IMR-90 (cell line): ENCODE data around the gene HORMAD2. TPM values are rescaled to one million over a fixed set of nuclear protein-coding genes. Genes with fewer than 3 reads are reported as not detected.
A peak's percentile ranks its signal among the peaks of the same experiment; 100 is the strongest.

Source experiments
- ATAC-seq: fragments of 200-7000 bp; cut with Tn5 transposase; 2 replicates; pipeline ENCODE4 v1.9.1; 2020; ENCODE audit warnings: low read depth, mild to moderate bottlenecking, moderate library complexity
- BruUV-seq: library from RNA; stranded (reverse); fragments of 400-500 nt; replicated peaks from 2 replicates; lab custom pipeline; 2021; lab: Mats Ljungman, UMichigan
- CTCF ChIA-PET: fragments of 300-600 bp; formaldehyde crosslinking; extraction: SDS; loops from one replicate; lab custom pipeline; 2021; ENCODE audit warnings: antibody characterized with exemption; lab: Yijun Ruan, JAX
- POLR2A ChIA-PET: fragments of 300-600 bp; sonication (Branson Sonifier 250); formaldehyde crosslinking; loops from one replicate; lab custom pipeline; 2022; ENCODE audit warnings: antibody characterized with exemption; ENCODE audit not compliant: unreplicated experiment; lab: Charles Lee
- DNase-seq: peaks from one replicate; pipeline ENCODE4 v3.0.0; 2013
- H2AFZ ChIP-seq: replicated peaks from 2 replicates; pipeline ENCODE3; 2013; ENCODE audit warnings: low read length, mild to moderate bottlenecking; ENCODE audit not compliant: poor library complexity
- H2AK5ac ChIP-seq: 2 replicates; pipeline ENCODE4 v1.6.1; 2013; ENCODE audit warnings: low read depth, low read length, inconsistent platforms
- H2AK9ac ChIP-seq: replicated peaks from 2 replicates; pipeline ENCODE3; 2013; ENCODE audit warnings: mild to moderate bottlenecking, low read depth, low read length, moderate library complexity; ENCODE audit not compliant: poor library complexity
- H2BK120ac ChIP-seq: 2 replicates; pipeline ENCODE4 v1.6.1; 2013; ENCODE audit warnings: low read depth, low read length, inconsistent platforms
- H2BK15ac ChIP-seq: 3 replicates; pipeline ENCODE4 v1.6.1; 2013; ENCODE audit warnings: low read depth, low read length, inconsistent platforms
- H2BK20ac ChIP-seq: 2 replicates; pipeline ENCODE4 v1.6.1; 2013; ENCODE audit warnings: low read depth, mild to moderate bottlenecking, inconsistent platforms, low read length, moderate library complexity
- H2BK5ac ChIP-seq: 2 replicates; pipeline ENCODE4 v1.6.1; 2013; ENCODE audit warnings: mild to moderate bottlenecking, low read depth, low read length, inconsistent platforms; ENCODE audit not compliant: poor library complexity, severe bottlenecking
- H3K14ac ChIP-seq: replicated peaks from 2 replicates; pipeline ENCODE4 v1.6.1; 2013; ENCODE audit warnings: low read depth, low read length, inconsistent platforms
- H3K18ac ChIP-seq: 2 replicates; pipeline ENCODE4 v1.6.1; 2013; ENCODE audit warnings: low read depth, low read length, control low read depth
- H3K23ac ChIP-seq: 2 replicates; pipeline ENCODE4 v1.6.1; 2013; ENCODE audit warnings: low read depth, low read length, inconsistent platforms
- H3K27ac ChIP-seq: 2 replicates; pipeline ENCODE4 v1.5.1; 2013; ENCODE audit warnings: mild to moderate bottlenecking, control low read depth, low read length; ENCODE audit not compliant: insufficient read depth
- H3K27me3 ChIP-seq: 2 replicates; pipeline ENCODE4 v1.6.1; 2013; ENCODE audit warnings: low read length; ENCODE audit not compliant: control insufficient read depth, insufficient read depth
- H3K36me3 ChIP-seq: 2 replicates; pipeline ENCODE4 v1.6.1; 2013; ENCODE audit warnings: low read length, mixed read lengths; ENCODE audit not compliant: control insufficient read depth, insufficient read depth
- H3K4ac ChIP-seq: 2 replicates; pipeline ENCODE4 v1.6.1; 2013; ENCODE audit warnings: low read depth, low read length, inconsistent platforms
- H3K4me1 ChIP-seq: 2 replicates; pipeline ENCODE4 v1.6.1; 2013; ENCODE audit warnings: low read length, mixed read lengths; ENCODE audit not compliant: control insufficient read depth, insufficient read depth
- H3K4me2 ChIP-seq: 2 replicates; pipeline ENCODE4 v1.6.1; 2013; ENCODE audit warnings: low read depth, mild to moderate bottlenecking, control low read depth, low read length, moderate library complexity
- H3K4me3 ChIP-seq: 2 replicates; pipeline ENCODE4 v1.5.1; 2013; ENCODE audit warnings: low read depth, mild to moderate bottlenecking, control low read depth, low read length, moderate library complexity; ENCODE audit not compliant: insufficient read depth
- H3K56ac ChIP-seq: 2 replicates; pipeline ENCODE4 v1.6.1; 2013; ENCODE audit warnings: low read length, inconsistent platforms; ENCODE audit not compliant: insufficient read depth; ENCODE audit errors: extremely low read depth
- H3K79me1 ChIP-seq, 2 experiments: 2 replicates each; pipeline ENCODE4 v1.6.1; 2013; ENCODE audit warnings: low read length in 2 of 2, inconsistent platforms in 1 of 2, low read depth in 1 of 2
- H3K9ac ChIP-seq: 2 replicates; pipeline ENCODE4 v1.6.1; 2013; ENCODE audit warnings: low read depth, low read length, control low read depth
- H3K9me1 ChIP-seq: 2 replicates; pipeline ENCODE4 v1.6.1; 2013; ENCODE audit warnings: low read length, inconsistent platforms; ENCODE audit not compliant: insufficient read depth
- H3K9me3 ChIP-seq: 2 replicates; pipeline ENCODE4 v1.6.1; 2013; ENCODE audit warnings: low read length; ENCODE audit not compliant: control insufficient read depth, insufficient read depth
- H4K20me1 ChIP-seq: 2 replicates; pipeline ENCODE4 v1.6.1; 2013; ENCODE audit warnings: low read length, inconsistent platforms; ENCODE audit not compliant: insufficient read depth
- H4K5ac ChIP-seq: 2 replicates; pipeline ENCODE4 v1.6.1; 2013; ENCODE audit warnings: mild to moderate bottlenecking, low read depth, low read length, control low read depth
- H4K8ac ChIP-seq, 2 experiments: 2 replicates each; pipeline ENCODE4 v1.6.1; 2013; ENCODE audit warnings: low read depth in 2 of 2, low read length in 2 of 2, control low read depth in 1 of 2, inconsistent platforms in 1 of 2
- H4K91ac ChIP-seq: 2 replicates; pipeline ENCODE4 v1.6.1; 2013; ENCODE audit warnings: low read depth, low read length, inconsistent platforms; ENCODE audit not compliant: insufficient read depth
- BHLHE40 ChIP-seq: fragments of 150-350 bp; IDR thresholded peaks from 2 replicates; pipeline ENCODE4 v1.6.1; 2016; ENCODE audit warnings: mild to moderate bottlenecking, low read depth, low read length
- ELK1 ChIP-seq: fragments of 150-350 bp; IDR thresholded peaks from 2 replicates; pipeline ENCODE4 v1.6.1; 2016; ENCODE audit warnings: low read depth, mild to moderate bottlenecking, low read length, moderate library complexity, borderline replicate concordance
- FOS ChIP-seq: fragments of 150-350 bp; IDR thresholded peaks from 2 replicates; pipeline ENCODE4 v1.6.1; 2016; ENCODE audit warnings: low read depth, low read length
- MAFK ChIP-seq: IDR thresholded peaks from 2 replicates; pipeline ENCODE4 v1.6.1; 2012; ENCODE audit warnings: low read depth, low read length, improper control_type of control experiment
- MAZ ChIP-seq: IDR thresholded peaks from 2 replicates; pipeline ENCODE4 v1.6.1; 2012; ENCODE audit warnings: low read depth, mild to moderate bottlenecking, low read length, improper control_type of control experiment, moderate library complexity, borderline replicate concordance
- MXI1 ChIP-seq: IDR thresholded peaks from 2 replicates; pipeline ENCODE4 v1.6.1; 2012; ENCODE audit warnings: low read depth, mild to moderate bottlenecking, low read length, moderate library complexity, borderline replicate concordance
- NFE2L2 ChIP-seq: fragments of 150-350 bp; IDR thresholded peaks from 2 replicates; pipeline ENCODE4 v1.6.1; 2016; ENCODE audit warnings: low read depth, mild to moderate bottlenecking, low read length
- RAD21 ChIP-seq: IDR thresholded peaks from 2 replicates; pipeline ENCODE4 v1.6.1; 2012; ENCODE audit warnings: low read length, improper control_type of control experiment
- RFX5 ChIP-seq: IDR thresholded peaks from 2 replicates; pipeline ENCODE4 v1.8.0; 2012; ENCODE audit warnings: low read depth, mild to moderate bottlenecking, low read length, moderate library complexity
- SMC3 ChIP-seq: fragments of 150-350 bp; IDR thresholded peaks from 2 replicates; pipeline ENCODE4 v1.6.1; 2016; ENCODE audit warnings: low read depth, mild to moderate bottlenecking, antibody characterized with exemption, low read length, moderate library complexity
- USF2 ChIP-seq: fragments of 150-350 bp; IDR thresholded peaks from 2 replicates; pipeline ENCODE4 v1.6.1; 2017; ENCODE audit warnings: mild to moderate bottlenecking, antibody characterized with exemption, low read length, low read depth
- WGBS, 2 experiments: methylation state at CpG; one replicate each; pipeline versions ENCODE4 v1.1.5 to v1.1.7; 2013; ENCODE audit warnings: missing lambda C conversion rate in 2 of 2; ENCODE audit not compliant: insufficient read length in 1 of 2; ENCODE audit errors: extremely low coverage in 2 of 2; 5-methylcytosine and 5-hydroxymethylcytosine counted together
- dilution Hi-C: fragments of 300-500 bp; cut with HindIII; formaldehyde crosslinking; loops from one replicate; pipeline ENCODE4 v1.14.3; 2018; ENCODE audit warnings: low sequenced_read_pairs; ENCODE audit not compliant: unreplicated experiment
- in situ Hi-C: fragments of 300-500 bp; cut with MboI; formaldehyde crosslinking; loops from 3 replicates; pipeline ENCODE4 v1.14.3; 2019; ENCODE audit warnings: low sequenced_read_pairs, inconsistent platforms, mixed read lengths
- intact Hi-C: fragments of 100-400 bp; cut with micrococcal nuclease; formaldehyde crosslinking; loops from 2 replicates; pipeline ENCODE4 v1.10.0; 2022
- polyA plus RNA-seq, 3 experiments: library from polyadenylated mRNA; depleted of rRNA; stranded (reverse); fragments of >200 nt; gene quantifications; 2 replicates each; pipeline ENCODE4 v1.2.3, GENCODE V29; 2012; ENCODE audit warnings: low replicate concordance in 1 of 3
- total RNA-seq: library from RNA; depleted of rRNA; stranded (reverse); fragments of >200 nt; gene quantifications from 2 replicates; pipeline ENCODE4 v1.2.3, GENCODE V29; 2012

The HORMAD2 gene
- total and polyA plus RNA-seq, 2 of the 4 experiments (the other 2 are of a cell fraction), result not detected

- Histone ChIP-seq H4K20me1 (no peaks in the 10 kb centered on the region), H3K18ac (peak overlapping the region; percentile 88; the same call in 1 of the 2 replicates), H4K91ac (peak overlapping the region; percentile 57), H3K23ac (no peak overlapping the region), H3K9me3 (no peaks in the 10 kb centered on the region), H3K56ac (no peak overlapping the region), H3K4me2 (peak overlapping the region; percentile 54; the same call in 1 of the 2 replicates), H2AK5ac (no peak overlapping the region), H2AFZ (peak overlapping the region; percentile 19), H4K5ac (peak overlapping the region; percentile 57), H2BK15ac (peak overlapping the region; percentile 29; the same call in 1 of the 3 replicates), H3K79me1 (no peaks in the 10 kb centered on the region), H2BK20ac (peak overlapping the region; percentile 53), H3K27ac (no peak overlapping the region), H3K14ac (peak overlapping the region; percentile 61), H3K36me3 (no peaks in the 10 kb centered on the region), H2BK120ac (peak overlapping the region; percentile 84; the same call in 1 of the 2 replicates), H2AK9ac (no peak overlapping the region), H3K9me1 (peaks cover 3% of the 10 kb centered on the region; the same call in 1 of the 2 replicates), H4K8ac (peak overlapping the region; percentile 27 to 53), H3K4me3 (no peak overlapping the region), H2BK5ac (no peak overlapping the region), H3K27me3 (no peaks in the 10 kb centered on the region), H3K4ac (no peak overlapping the region), H3K4me1 (peaks cover under 1% of the 10 kb centered on the region), H3K9ac (no peak overlapping the region; the same call in 1 of the 2 replicates)
- ChIA-PET CTCF (interaction anchor here (1.5 kb wide), 1 partner anchor 134 kb away, joined by 6 read pairs; no protein-coding TSS in a partner anchor), POLR2A (no interaction called here)
- dilution Hi-C loops, result no loop called here
- no peak for DNase-seq
- in situ Hi-C loops, result no loop called here
- TF ChIP-seq SMC3, result no peak
- no peak for TF ChIP-seq BHLHE40
- no peak for TF ChIP-seq NFE2L2
- TF ChIP-seq MAZ, result no peak
- TF ChIP-seq USF2, result no peak
- TF ChIP-seq FOS, result no peak
- no peak for TF ChIP-seq MXI1
- TF ChIP-seq RFX5, result no peak
- no peak for TF ChIP-seq MAFK
- no peak for TF ChIP-seq RAD21
- no peak for TF ChIP-seq ELK1
- intact Hi-C loops, result no loop called here
- BruUV-seq, result no TSS peak
- peak; percentile 54 for ATAC-seq
- WGBS, 2 experiments, result 15% methylated on average over 2 of the region's 6 CpGs; no CpG with 5 or more reads in 1 of the 2 experiments
These were observed 41.7 kb downstream of the HORMAD2 start for GRCh38 chr22:30121960-30122359.
